WERI-Rb-1 (cell line): ENCODE measurements around the gene XCL1.
"Not testable (repeated sequence)": the region's sequence is repeated elsewhere in the genome, so short reads cannot be mapped to it uniquely, and the experiment has no call there.

Source experiments
- DNase-seq: peaks from one replicate; pipeline ENCODE4 v3.0.0-alpha.2; 2020
- H3K27ac ChIP-seq: fragments of 250-450 bp; sonication (Bioruptor Pico); 2 replicates; pipeline ENCODE4 v1.5.1; 2020; ENCODE audit warnings: mild to moderate bottlenecking, moderate library complexity
- H3K27me3 ChIP-seq: fragments of 250-450 bp; sonication (Bioruptor Pico); 2 replicates; pipeline ENCODE4 v1.5.1; 2021; ENCODE audit warnings: mild to moderate bottlenecking, low read depth, moderate library complexity; ENCODE audit not compliant: insufficient read depth, severe bottlenecking
- H3K36me3 ChIP-seq: fragments of 250-450 bp; sonication (Bioruptor Pico); 2 replicates; pipeline ENCODE4 v1.5.1; 2020; ENCODE audit warnings: mild to moderate bottlenecking, moderate library complexity
- H3K4me3 ChIP-seq: 2 replicates; pipeline ENCODE4 v1.5.1; 2011; ENCODE audit warnings: low read depth, mild to moderate bottlenecking, control low read depth, low read length
- H3K9me3 ChIP-seq: fragments of 250-450 bp; sonication (Bioruptor Pico); 2 replicates; pipeline ENCODE4 v1.5.1; 2021; ENCODE audit warnings: mild to moderate bottlenecking, moderate library complexity; ENCODE audit not compliant: severe bottlenecking
- TF ChIP-seq, protein P1 (sequence below): IDR thresholded peaks from 2 replicates; pipeline ENCODE4 v1.5.1; 2011; ENCODE audit warnings: low read depth, mild to moderate bottlenecking, control low read depth, inconsistent platforms, low read length

Gene XCL1

DNA sequence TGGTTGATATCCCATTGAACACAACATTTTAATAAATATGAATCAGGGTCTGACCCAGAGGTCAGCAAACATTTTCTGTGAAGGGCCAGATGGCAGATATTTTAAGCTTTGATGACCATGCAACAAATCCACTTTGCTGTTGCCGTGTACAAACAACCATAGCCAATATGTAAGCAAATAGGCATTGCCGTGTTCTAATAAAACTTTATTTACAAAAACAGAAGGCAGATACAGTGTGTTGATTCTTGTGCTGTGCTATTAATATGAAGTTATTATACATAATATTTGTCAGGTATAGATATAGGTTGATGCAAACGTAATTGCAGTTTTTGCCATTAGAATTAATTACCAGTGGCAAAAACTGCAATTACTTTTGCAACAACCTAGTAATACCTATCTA, 8.8 kb upstream of the XCL1 start:
- H3K27ac ChIP-seq = no peak overlapping the region
- TF ChIP-seq, protein P1, sequence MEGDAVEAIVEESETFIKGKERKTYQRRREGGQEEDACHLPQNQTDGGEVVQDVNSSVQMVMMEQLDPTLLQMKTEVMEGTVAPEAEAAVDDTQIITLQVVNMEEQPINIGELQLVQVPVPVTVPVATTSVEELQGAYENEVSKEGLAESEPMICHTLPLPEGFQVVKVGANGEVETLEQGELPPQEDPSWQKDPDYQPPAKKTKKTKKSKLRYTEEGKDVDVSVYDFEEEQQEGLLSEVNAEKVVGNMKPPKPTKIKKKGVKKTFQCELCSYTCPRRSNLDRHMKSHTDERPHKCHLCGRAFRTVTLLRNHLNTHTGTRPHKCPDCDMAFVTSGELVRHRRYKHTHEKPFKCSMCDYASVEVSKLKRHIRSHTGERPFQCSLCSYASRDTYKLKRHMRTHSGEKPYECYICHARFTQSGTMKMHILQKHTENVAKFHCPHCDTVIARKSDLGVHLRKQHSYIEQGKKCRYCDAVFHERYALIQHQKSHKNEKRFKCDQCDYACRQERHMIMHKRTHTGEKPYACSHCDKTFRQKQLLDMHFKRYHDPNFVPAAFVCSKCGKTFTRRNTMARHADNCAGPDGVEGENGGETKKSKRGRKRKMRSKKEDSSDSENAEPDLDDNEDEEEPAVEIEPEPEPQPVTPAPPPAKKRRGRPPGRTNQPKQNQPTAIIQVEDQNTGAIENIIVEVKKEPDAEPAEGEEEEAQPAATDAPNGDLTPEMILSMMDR = no peak
- no peaks in the 10 kb centered on the region for H3K27me3 ChIP-seq
- no peak overlapping the region for H3K4me3 ChIP-seq
- DNase-seq = no peak
- H3K9me3 ChIP-seq = no peaks in the 10 kb centered on the region
- no peaks in the 10 kb centered on the region for H3K36me3 ChIP-seq

DNA sequence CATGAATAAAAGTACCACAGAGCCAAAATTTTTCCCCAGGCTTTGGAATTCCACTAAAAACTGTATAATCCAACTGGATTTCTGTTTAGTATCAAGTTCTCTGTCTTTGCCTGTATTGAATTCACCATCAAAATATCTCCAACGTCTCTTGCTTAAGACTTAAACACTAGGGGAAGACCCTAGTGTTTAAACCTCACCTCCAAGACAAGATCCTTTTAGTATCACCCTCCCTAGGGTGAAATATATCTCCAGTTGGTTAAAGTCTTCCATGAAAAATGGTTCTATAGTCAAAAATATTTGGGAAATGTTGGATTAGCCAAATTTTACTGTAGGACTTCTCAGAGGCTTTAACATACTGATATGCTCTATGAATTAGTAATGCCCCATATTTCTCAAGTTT, 8.1 kb upstream of the XCL1 start:
- no peaks in the 10 kb centered on the region for H3K9me3 ChIP-seq
- no peak overlapping the region for H3K4me3 ChIP-seq
- no peaks in the 10 kb centered on the region for H3K36me3 ChIP-seq
- TF ChIP-seq, protein P1 = no peak
- H3K27ac ChIP-seq = no peak overlapping the region
- no peaks in the 10 kb centered on the region for H3K27me3 ChIP-seq
- no peak for DNase-seq

DNA sequence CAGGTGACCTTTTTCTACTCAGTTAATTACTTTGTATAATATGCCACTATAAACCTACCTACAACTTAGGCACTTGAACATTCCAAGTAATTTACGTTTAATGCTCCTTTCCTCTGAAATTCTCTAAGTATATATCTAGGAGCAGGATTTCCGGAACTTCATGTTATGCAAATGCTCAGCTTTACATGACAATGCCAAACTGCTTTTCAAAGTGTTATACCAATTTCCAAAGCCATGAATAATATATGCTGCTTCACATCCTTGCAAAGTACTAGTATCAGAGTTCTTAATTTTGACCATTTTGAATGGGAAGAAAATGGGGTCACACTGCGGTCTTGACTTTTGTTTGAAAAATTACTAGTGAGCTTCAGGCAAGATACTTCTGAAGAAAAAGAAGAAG, 5.8 kb upstream of the XCL1 start:
- no peaks in the 10 kb centered on the region for H3K27me3 ChIP-seq
- H3K27ac ChIP-seq = no peak overlapping the region
- H3K36me3 ChIP-seq = no peaks in the 10 kb centered on the region
- H3K4me3 ChIP-seq = no peak overlapping the region
- no peak for DNase-seq
- TF ChIP-seq, protein P1 = no peak
- no peaks in the 10 kb centered on the region for H3K9me3 ChIP-seq

DNA sequence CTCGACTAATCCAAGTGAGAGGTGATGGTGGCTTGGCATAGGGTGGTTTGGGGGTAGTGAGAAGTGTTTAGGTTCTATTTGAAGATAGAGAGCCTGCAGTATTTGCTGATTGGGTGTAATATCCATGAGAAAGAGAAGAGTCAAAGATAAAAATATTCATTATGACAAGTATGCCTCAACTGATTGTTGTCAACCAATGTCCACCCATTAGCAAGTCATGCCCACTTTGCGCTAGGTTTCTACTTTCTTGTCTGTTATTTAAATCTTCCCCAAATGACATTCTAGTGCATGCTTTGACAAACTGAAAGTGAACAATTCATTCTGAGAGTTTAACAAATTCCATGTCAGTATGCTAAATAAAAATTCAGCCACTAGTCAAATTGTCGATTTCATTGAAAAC, 3.8 kb upstream of the XCL1 start:
- H3K36me3 ChIP-seq = no peaks in the 10 kb centered on the region
- DNase-seq = no peak
- no peaks in the 10 kb centered on the region for H3K9me3 ChIP-seq
- no peak overlapping the region for H3K27ac ChIP-seq
- H3K4me3 ChIP-seq = no peak overlapping the region
- no peaks in the 10 kb centered on the region for H3K27me3 ChIP-seq
- TF ChIP-seq, protein P1 = no peak

DNA sequence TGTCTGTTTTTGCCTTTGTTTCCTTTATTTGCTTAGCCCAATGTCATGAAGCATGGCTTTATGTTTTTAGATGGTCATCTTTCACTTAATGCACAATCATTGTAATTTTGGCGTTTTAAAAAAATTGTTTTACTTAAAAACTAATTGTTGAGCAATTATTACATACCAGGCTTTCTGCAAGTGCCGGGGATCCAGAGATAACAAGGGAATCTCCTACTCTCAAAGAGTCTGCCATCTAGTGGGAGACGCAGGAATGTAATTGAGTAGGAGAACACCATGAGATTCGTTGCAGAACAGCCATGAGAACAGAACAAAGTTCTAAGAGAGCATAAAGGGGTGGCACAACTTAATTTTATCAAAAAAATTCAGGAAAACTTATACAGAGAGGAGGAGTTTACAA, 2.2 kb upstream of the XCL1 start:
- H3K36me3 ChIP-seq, H3K27ac ChIP-seq, H3K27me3 ChIP-seq, H3K4me3 ChIP-seq, H3K9me3 ChIP-seq: not testable (repeated sequence)
- peak; percentile 8 for DNase-seq

DNA sequence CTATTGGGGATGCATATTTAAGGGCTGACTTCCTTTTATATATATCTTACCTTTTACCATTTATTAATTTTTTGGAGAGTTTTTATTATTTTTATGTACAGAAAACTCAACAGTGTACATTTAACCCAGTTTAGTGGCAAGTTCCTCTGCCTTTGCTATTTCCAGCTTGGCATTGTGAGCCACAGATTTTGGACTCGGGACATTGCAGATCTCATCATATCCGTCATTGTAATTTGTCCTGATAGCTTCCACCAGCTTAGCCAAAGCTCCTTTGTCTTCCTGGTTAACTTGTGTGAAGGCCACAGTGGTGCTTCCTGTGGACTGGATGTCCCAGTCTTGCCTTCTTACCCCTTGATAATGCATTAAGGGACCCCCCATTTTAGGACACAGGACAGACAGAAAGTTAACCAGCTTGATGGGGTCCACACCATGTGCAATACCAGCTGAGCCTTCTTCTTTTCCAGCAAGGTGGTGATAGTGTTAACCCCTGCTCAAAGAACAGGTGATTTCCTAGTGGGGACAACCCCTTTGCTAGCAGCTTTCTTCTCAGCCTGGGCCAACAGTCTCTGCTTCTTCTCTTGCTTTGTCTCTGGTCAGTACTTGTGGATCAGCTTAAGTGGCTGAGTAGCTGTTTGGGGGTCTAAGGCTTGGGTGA, 2.3 kb downstream of the XCL1 start:
- H3K9me3 ChIP-seq, H3K27me3 ChIP-seq, H3K36me3 ChIP-seq, H3K27ac ChIP-seq, DNase-seq, H3K4me3 ChIP-seq: not testable (repeated sequence)

DNA sequence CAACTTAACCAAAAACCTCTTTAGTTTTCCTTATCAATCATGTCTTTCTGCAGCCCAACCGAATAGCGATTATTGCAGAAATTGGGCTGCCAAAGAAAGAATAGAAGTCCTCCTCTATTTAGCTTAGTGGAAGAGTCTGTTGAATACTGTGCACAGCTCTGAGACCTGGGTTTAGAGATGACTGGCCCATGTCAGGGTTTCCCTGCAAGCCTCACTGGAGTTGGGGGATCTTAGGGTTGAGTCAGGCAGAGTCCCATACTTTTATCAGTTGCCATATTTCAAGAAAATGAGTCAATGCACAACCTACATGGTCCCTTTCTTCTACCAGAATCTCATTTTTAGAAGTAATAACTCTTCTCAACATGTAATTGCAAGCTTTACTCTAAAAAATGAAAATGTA, 3.9 kb downstream of the XCL1 start:
- H3K36me3 ChIP-seq, H3K4me3 ChIP-seq, H3K9me3 ChIP-seq, H3K27ac ChIP-seq, H3K27me3 ChIP-seq, DNase-seq: not testable (repeated sequence)

DNA sequence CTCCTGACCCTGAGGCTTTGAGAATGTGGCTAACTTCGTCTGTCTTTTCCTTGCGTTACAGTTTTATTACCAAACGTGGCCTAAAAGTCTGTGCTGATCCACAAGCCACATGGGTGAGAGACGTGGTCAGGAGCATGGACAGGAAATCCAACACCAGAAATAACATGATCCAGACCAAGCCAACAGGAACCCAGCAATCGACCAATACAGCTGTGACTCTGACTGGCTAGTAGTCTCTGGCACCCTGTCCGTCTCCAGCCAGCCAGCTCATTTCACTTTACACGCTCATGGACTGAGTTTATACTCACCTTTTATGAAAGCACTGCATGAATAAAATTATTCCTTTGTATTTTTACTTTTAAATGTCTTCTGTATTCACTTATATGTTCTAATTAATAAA, 4.6 kb downstream of the XCL1 start:
- not testable (repeated sequence) for H3K27me3 ChIP-seq, DNase-seq, H3K27ac ChIP-seq, H3K36me3 ChIP-seq, H3K4me3 ChIP-seq, H3K9me3 ChIP-seq
